Colonic mucosa (tissue), 4 donors: ENCODE data around the gene ST8SIA6. TPM values are rescaled to one million over a fixed set of nuclear protein-coding genes. Genes with fewer than 3 reads are reported as not detected.

ENCODE experiments used
- DNase-seq: peaks from one replicate; pipeline ENCODE4 v3.0.0-alpha.2; 2020
- H3K27ac ChIP-seq: fragments of 200-600 bp; one replicate; pipeline ENCODE4 v1.8.0; 2021
- H3K27me3 ChIP-seq: fragments of 200-600 bp; one replicate; pipeline ENCODE4 v1.8.0; 2021
- H3K36me3 ChIP-seq: fragments of 200-600 bp; one replicate; pipeline ENCODE4 v1.8.0; 2021
- H3K4me1 ChIP-seq: fragments of 200-600 bp; one replicate; pipeline ENCODE4 v1.8.0; 2021; ENCODE audit warnings: mild to moderate bottlenecking
- H3K4me3 ChIP-seq: fragments of 200-600 bp; one replicate; pipeline ENCODE4 v1.8.0; 2021
- H3K9ac ChIP-seq, 2 donors: one replicate each; pipeline ENCODE4 v1.7.0; 2013; ENCODE audit warnings: control low read depth in 2 of 2, low read depth in 2 of 2, low read length in 2 of 2
- H3K9me3 ChIP-seq: fragments of 200-600 bp; one replicate; pipeline ENCODE4 v1.8.0; 2021
- intact Hi-C: fragments of 100-400 bp; cut with DNase I; formaldehyde crosslinking; loops from one replicate; pipeline ENCODE4 v1.14.1; 2022
- total RNA-seq, 2 donors: library from RNA; stranded (reverse); fragmentation: NEBNext Ultra II Directional in 1 of 2; extraction: Animal tissue kit (Norgen Biotek cat#: 25700) in 1 of 2; gene quantifications; one replicate each; pipeline ENCODE4 v1.2.1, GENCODE V29; 2021
- TF ChIP-seq, protein P1 (sequence below): fragments of 200-600 bp; IDR thresholded peaks from one replicate; pipeline ENCODE4 v1.8.0; 2022; ENCODE audit warnings: antibody characterized with exemption, mild to moderate bottlenecking
- donor health status: healthy.
- donor health status: DM: no; HTN: no; CAD: no.
- donor health status: DM: no; HTN: no; CAD: no.

Gene ST8SIA6
- total RNA-seq, 2 donors from 2014 or later: 0.94 to 3.5 TPM

DNA sequence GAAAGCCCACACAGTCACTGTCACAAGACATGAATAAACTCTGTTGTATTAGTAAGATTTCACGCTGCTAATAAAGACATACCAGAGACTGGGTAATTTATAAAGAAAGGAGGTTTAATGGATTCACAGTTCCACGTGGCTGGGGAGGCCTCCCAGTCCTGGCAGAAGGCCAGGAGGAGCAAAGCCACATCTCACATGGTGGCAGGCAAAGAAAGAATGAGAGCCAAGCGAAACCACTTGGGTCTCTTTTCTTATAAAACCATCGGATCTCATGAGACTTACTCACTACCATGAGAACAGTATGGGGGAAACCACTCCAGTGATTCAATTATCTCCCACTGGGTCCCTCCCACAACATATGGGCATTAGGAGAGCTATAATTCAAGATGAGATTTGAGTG, 110.2 kb downstream of the ST8SIA6 start:
- H3K4me1 ChIP-seq: no peaks in the 10 kb centered on the region
- DNase-seq: no peak
- H3K36me3 ChIP-seq: no peaks in the 10 kb centered on the region
- intact Hi-C loops: no loop called here
- no peak overlapping the region for H3K4me3 ChIP-seq
- no peaks in the 10 kb centered on the region for H3K9me3 ChIP-seq
- TF ChIP-seq, protein P1, sequence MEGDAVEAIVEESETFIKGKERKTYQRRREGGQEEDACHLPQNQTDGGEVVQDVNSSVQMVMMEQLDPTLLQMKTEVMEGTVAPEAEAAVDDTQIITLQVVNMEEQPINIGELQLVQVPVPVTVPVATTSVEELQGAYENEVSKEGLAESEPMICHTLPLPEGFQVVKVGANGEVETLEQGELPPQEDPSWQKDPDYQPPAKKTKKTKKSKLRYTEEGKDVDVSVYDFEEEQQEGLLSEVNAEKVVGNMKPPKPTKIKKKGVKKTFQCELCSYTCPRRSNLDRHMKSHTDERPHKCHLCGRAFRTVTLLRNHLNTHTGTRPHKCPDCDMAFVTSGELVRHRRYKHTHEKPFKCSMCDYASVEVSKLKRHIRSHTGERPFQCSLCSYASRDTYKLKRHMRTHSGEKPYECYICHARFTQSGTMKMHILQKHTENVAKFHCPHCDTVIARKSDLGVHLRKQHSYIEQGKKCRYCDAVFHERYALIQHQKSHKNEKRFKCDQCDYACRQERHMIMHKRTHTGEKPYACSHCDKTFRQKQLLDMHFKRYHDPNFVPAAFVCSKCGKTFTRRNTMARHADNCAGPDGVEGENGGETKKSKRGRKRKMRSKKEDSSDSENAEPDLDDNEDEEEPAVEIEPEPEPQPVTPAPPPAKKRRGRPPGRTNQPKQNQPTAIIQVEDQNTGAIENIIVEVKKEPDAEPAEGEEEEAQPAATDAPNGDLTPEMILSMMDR: no peak
- H3K27me3 ChIP-seq: no peaks in the 10 kb centered on the region
- H3K9ac ChIP-seq: no peak overlapping the region
- H3K27ac ChIP-seq: no peak overlapping the region

DNA sequence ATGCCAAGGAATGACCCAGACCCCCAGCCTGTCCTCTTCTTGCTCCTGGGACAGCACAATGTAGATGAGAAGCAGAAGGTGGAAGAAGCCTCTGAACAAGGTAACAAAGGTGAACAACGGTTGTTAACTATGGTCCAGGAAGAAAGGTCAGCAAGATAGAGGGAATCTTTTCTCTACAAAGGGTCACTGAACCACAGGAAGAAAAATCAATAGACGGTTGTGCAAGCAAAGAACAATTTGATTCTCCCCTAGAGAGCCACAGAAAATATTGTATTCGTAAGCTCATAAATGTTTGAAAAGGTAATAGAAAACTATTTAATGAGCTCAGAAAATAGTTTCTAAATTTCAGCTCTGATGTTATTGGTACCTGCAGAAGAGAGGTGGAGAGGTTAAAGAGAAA, 111.3 kb downstream of the ST8SIA6 start:
- Histone ChIP-seq H3K9me3 (no peaks in the 10 kb centered on the region), H3K4me1 (no peaks in the 10 kb centered on the region), H3K4me3 (no peak overlapping the region), H3K27ac (no peak overlapping the region), H3K36me3 (no peaks in the 10 kb centered on the region), H3K9ac (no peak overlapping the region), H3K27me3 (no peaks in the 10 kb centered on the region)
- intact Hi-C loops: no loop called here
- no peak for DNase-seq
- TF ChIP-seq, protein P1: no peak

DNA sequence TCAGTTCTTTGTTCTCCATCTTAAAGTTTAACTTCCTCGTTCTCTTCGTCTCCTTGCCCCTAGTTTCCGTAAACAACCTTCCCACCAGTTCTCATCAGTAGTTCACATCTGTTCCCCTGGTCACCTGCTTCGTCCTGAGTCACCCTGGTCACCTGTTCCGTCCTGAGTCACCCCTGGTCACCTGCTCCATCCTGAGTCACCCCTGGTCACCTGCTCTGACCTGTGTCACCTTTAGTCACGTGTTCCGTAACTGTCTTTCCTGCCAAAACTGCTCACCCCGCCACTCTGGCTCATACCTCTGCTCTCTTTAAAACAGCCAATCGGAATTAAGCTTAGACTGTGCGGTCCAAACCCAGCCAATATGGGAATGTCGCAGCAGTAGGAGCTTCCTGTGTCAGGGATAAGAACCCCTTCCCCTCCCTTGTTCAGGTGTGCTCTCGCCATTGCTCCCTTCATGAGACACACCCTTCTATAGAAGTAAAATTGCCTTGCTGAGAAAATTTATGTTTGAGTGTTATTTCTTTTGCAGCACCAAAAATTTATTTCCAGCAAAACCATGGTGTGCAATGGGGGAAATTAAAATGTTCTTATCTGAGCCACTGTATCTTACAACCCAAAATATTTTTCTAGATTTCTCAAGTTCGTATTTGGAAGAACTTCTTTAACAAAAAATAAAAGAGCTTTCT, 114.1 kb downstream of the ST8SIA6 start:
- DNase-seq: no peak
- Histone ChIP-seq H3K27me3 (no peaks in the 10 kb centered on the region), H3K9me3 (no peaks in the 10 kb centered on the region), H3K4me1 (no peaks in the 10 kb centered on the region), H3K36me3 (no peaks in the 10 kb centered on the region), H3K9ac (no peak overlapping the region), H3K27ac (no peak overlapping the region), H3K4me3 (no peak overlapping the region)
- intact Hi-C loops: no loop called here
- TF ChIP-seq, protein P1: no peak

DNA sequence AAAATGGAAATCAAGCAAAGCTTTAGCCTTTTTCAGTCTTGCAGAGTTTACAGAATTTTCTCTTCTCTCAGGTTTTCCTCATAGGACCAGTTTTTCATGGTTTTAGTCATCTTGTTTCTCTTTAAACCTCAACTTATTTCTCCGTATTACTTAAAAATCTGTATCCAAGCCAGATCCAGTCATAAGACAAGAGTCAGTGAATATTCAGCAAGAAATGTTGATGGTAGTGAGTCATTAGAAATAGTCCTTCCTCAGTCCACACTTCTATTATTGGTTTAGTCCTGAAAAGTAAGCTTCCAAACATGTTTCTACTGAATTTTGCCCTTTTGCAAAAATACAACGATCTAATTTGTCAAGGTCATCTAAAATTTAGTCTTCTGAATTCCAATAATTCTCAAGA, 119.3 kb downstream of the ST8SIA6 start:
- intact Hi-C loops: no loop called here

DNA sequence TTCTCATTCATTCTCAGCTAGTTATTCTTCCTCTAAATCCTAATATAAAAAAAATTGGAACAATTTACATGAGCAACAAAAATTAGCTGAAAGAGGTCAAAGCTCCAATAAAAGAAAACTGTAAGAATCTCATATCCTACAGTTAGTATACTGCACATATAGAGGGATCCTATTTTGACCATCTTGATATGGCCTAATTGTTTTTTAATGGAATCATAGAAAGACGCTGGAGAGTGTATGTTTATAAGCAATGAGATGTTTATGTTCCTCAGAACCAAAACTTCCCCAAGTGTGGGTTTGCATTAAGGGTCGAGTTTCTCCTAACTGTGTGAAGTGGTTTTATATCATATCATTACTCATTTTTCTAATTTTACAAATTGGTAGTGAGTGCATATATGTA, 123.9 kb downstream of the ST8SIA6 start:
- no peaks in the 10 kb centered on the region for H3K4me1 ChIP-seq
- no peaks in the 10 kb centered on the region for H3K9me3 ChIP-seq
- no peak overlapping the region for H3K27ac ChIP-seq
- no peak for DNase-seq
- TF ChIP-seq, protein P1: no peak
- no peaks in the 10 kb centered on the region for H3K36me3 ChIP-seq
- intact Hi-C loops: no loop called here
- H3K4me3 ChIP-seq: no peak overlapping the region
- no peaks in the 10 kb centered on the region for H3K27me3 ChIP-seq
- no peak overlapping the region for H3K9ac ChIP-seq

More for the DNA sequence above, 119.3 kb downstream of the ST8SIA6 start:
- H3K27me3 ChIP-seq: no peaks in the 10 kb centered on the region
- no peak overlapping the region for H3K4me3 ChIP-seq
- H3K36me3 ChIP-seq: no peaks in the 10 kb centered on the region
- H3K27ac ChIP-seq: no peak overlapping the region
- H3K9me3 ChIP-seq: no peaks in the 10 kb centered on the region
- no peak overlapping the region for H3K9ac ChIP-seq
- DNase-seq: no peak
- no peaks in the 10 kb centered on the region for H3K4me1 ChIP-seq
- TF ChIP-seq, protein P1: no peak
